Neural cell (in vitro differentiated cells): ENCODE results near the gene ELMO1. TPM values are rescaled to one million over a fixed set of nuclear protein-coding genes. Genes with fewer than 3 reads are reported as not detected.

ENCODE experiments used
- H2AFZ ChIP-seq: fragments of 200-600, 300-800 bp; sonication (generic), shearing (Covaris generic); 2 replicates; pipeline ENCODE4 v1.6.0; 2014; ENCODE audit warnings: low read depth, mild to moderate bottlenecking, antibody characterized with exemption, low read length, moderate library complexity
- H3F3A ChIP-seq: fragments of 200-600 bp; shearing (Covaris generic); 2 replicates; pipeline ENCODE4 v1.6.1; 2016; ENCODE audit warnings: mild to moderate bottlenecking, moderate library complexity, mixed read lengths, antibody characterized with exemption, low read length; ENCODE audit not compliant: insufficient read depth, poor library complexity, severe bottlenecking
- H3K27ac ChIP-seq: fragments of 200-600, 300-800 bp; sonication (generic), shearing (Covaris generic); 2 replicates; pipeline ENCODE4 v1.5.1; 2014; ENCODE audit warnings: mild to moderate bottlenecking, low read length, moderate library complexity
- H3K27me3 ChIP-seq: fragments of 300-800, 200-600 bp; sonication (generic), shearing (Covaris generic); 2 replicates; pipeline ENCODE4 v1.6.0; 2014; ENCODE audit warnings: mild to moderate bottlenecking, low read depth, low read length, moderate library complexity; ENCODE audit not compliant: insufficient read depth
- H3K36me3 ChIP-seq: fragments of 300-800, 200-600 bp; sonication (generic), shearing (Covaris generic); 2 replicates; pipeline ENCODE4 v1.5.1; 2014; ENCODE audit warnings: mild to moderate bottlenecking, antibody characterized with exemption, low read length, moderate library complexity; ENCODE audit not compliant: insufficient read depth
- H3K4me2 ChIP-seq: fragments of 300-800, 200-600 bp; sonication (generic), shearing (Covaris generic); 2 replicates; pipeline ENCODE4 v1.6.0; 2014; ENCODE audit warnings: mild to moderate bottlenecking, low read length
- H3K4me3 ChIP-seq: fragments of 300-800, 200-600 bp; sonication (generic), shearing (Covaris generic); 2 replicates; pipeline ENCODE4 v1.5.1; 2014; ENCODE audit warnings: mild to moderate bottlenecking, low read length, moderate library complexity
- H3K79me2 ChIP-seq: fragments of 200-600 bp; shearing (Covaris generic); replicated peaks from 2 replicates; pipeline ENCODE4 v1.6.0; 2014; ENCODE audit warnings: mild to moderate bottlenecking, low read length, moderate library complexity; ENCODE audit not compliant: insufficient read depth
- H3K9ac ChIP-seq: fragments of 300-800, 200-600 bp; sonication (generic), shearing (Covaris generic); 2 replicates; pipeline ENCODE4 v1.6.1; 2016; ENCODE audit warnings: mild to moderate bottlenecking, low read length, mixed read lengths
- H3K9me2 ChIP-seq: fragments of 200-600 bp; shearing (Covaris generic); 2 replicates; pipeline ENCODE4 v1.6.1; 2016; ENCODE audit warnings: mild to moderate bottlenecking, low read length, mixed read lengths; ENCODE audit not compliant: insufficient read depth
- H3K9me3 ChIP-seq: fragments of 200-600, 300-800 bp; sonication (generic), shearing (Covaris generic); 2 replicates; pipeline ENCODE4 v1.6.1; 2016; ENCODE audit warnings: mild to moderate bottlenecking, mixed run types, low read length, moderate library complexity, mixed read lengths
- H4K20me1 ChIP-seq: fragments of 200-600 bp; shearing (Covaris generic); 2 replicates; pipeline ENCODE4 v1.6.1; 2016; ENCODE audit warnings: mild to moderate bottlenecking, mixed run types; ENCODE audit not compliant: insufficient read depth
- EP300 ChIP-seq: fragments of 450-650 bp; conservative IDR thresholded peaks from 2 replicates; pipeline ENCODE4 v1.6.1; 2014; ENCODE audit warnings: antibody characterized with exemption, mild to moderate bottlenecking, moderate library complexity; ENCODE audit not compliant: poor library complexity, severe bottlenecking
- EZH2 ChIP-seq: fragments of 200-600, 300-800 bp; shearing (Covaris generic), sonication (generic); IDR thresholded peaks from 2 replicates; pipeline ENCODE4 v1.6.1; 2014; ENCODE audit warnings: antibody characterized with exemption, low read length, borderline replicate concordance, mild to moderate bottlenecking; ENCODE audit not compliant: insufficient read depth, poor library complexity, severe bottlenecking
- MXI1 ChIP-seq: fragments of 450-650 bp; conservative IDR thresholded peaks from 2 replicates; pipeline ENCODE4 v1.6.1; 2014; ENCODE audit warnings: antibody characterized with exemption, mild to moderate bottlenecking; ENCODE audit not compliant: poor library complexity, severe bottlenecking
- POLR2AphosphoS5 ChIP-seq: IDR thresholded peaks from 2 replicates; pipeline ENCODE4 v1.6.1; 2012
- RAD21 ChIP-seq: fragments of 450-650 bp; conservative IDR thresholded peaks from 2 replicates; pipeline ENCODE4 v1.6.1; 2014; ENCODE audit warnings: antibody characterized with exemption, mild to moderate bottlenecking, moderate library complexity
- REST ChIP-seq: IDR thresholded peaks from 2 replicates; pipeline ENCODE4 v1.6.1; 2012; ENCODE audit warnings: borderline replicate concordance
- SMC3 ChIP-seq: fragments of 450-650 bp; conservative IDR thresholded peaks from 2 replicates; pipeline ENCODE4 v1.6.1; 2014; ENCODE audit warnings: antibody characterized with exemption, mild to moderate bottlenecking, moderate library complexity; ENCODE audit not compliant: poor library complexity
- TAF1 ChIP-seq: IDR thresholded peaks from 2 replicates; pipeline ENCODE4 v1.6.1; 2012; ENCODE audit warnings: low read depth
- polyA plus RNA-seq: library from polyadenylated mRNA; depleted of rRNA; stranded (reverse); fragments of >200 nt; gene quantifications from 2 replicates; pipeline ENCODE4 v1.2.3, GENCODE V29; 2014
- TF ChIP-seq, protein P1 (sequence below): fragments of 450-650 bp; IDR thresholded peaks from 2 replicates; pipeline ENCODE4 v1.5.1; 2014; ENCODE audit warnings: antibody characterized with exemption, mild to moderate bottlenecking, moderate library complexity; ENCODE audit not compliant: poor library complexity, severe bottlenecking

Gene ELMO1
- polyA plus RNA-seq, 1 donor from 2014 or later = 12.2 TPM

- H3K79me2 ChIP-seq = no peaks in the 10 kb centered on the region
- H3K27me3 ChIP-seq = no peaks in the 10 kb centered on the region
- H3K9me3 ChIP-seq = no peaks in the 10 kb centered on the region
- H3K9me2 ChIP-seq = no peaks in the 10 kb centered on the region
- no peaks in the 10 kb centered on the region for H3K36me3 ChIP-seq
- TF ChIP-seq EZH2 (no peak), RAD21 (no peak), POLR2AphosphoS5 (no peak), SMC3 (no peak), EP300 (no peak), TAF1 (no peak), MXI1 (no peak), REST (no peak)
- TF ChIP-seq, protein P1, sequence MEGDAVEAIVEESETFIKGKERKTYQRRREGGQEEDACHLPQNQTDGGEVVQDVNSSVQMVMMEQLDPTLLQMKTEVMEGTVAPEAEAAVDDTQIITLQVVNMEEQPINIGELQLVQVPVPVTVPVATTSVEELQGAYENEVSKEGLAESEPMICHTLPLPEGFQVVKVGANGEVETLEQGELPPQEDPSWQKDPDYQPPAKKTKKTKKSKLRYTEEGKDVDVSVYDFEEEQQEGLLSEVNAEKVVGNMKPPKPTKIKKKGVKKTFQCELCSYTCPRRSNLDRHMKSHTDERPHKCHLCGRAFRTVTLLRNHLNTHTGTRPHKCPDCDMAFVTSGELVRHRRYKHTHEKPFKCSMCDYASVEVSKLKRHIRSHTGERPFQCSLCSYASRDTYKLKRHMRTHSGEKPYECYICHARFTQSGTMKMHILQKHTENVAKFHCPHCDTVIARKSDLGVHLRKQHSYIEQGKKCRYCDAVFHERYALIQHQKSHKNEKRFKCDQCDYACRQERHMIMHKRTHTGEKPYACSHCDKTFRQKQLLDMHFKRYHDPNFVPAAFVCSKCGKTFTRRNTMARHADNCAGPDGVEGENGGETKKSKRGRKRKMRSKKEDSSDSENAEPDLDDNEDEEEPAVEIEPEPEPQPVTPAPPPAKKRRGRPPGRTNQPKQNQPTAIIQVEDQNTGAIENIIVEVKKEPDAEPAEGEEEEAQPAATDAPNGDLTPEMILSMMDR = no peak
- no peaks in the 10 kb centered on the region for H4K20me1 ChIP-seq
- no peak overlapping the region for H3K9ac ChIP-seq
- H3F3A ChIP-seq = no peaks in the 10 kb centered on the region
- H3K4me3 ChIP-seq = no peak overlapping the region
- no peak overlapping the region for H2AFZ ChIP-seq
- no peak overlapping the region for H3K4me2 ChIP-seq
- no peak overlapping the region for H3K27ac ChIP-seq
These were observed 396.0 kb downstream of the ELMO1 start for GRCh38 chr7:37052705-37053104.

- Histone ChIP-seq H3K27me3 (no peaks in the 10 kb centered on the region), H3K4me2 (no peak overlapping the region), H3K79me2 (no peaks in the 10 kb centered on the region), H3K9me2 (no peaks in the 10 kb centered on the region), H3K4me3 (no peak overlapping the region), H3K27ac (no peak overlapping the region), H3F3A (no peaks in the 10 kb centered on the region), H2AFZ (no peak overlapping the region), H4K20me1 (no peaks in the 10 kb centered on the region), H3K9ac (no peak overlapping the region), H3K9me3 (no peaks in the 10 kb centered on the region), H3K36me3 (no peaks in the 10 kb centered on the region)
- TF ChIP-seq EZH2 (no peak), SMC3 (no peak), POLR2AphosphoS5 (no peak)
These were observed 397.9 kb downstream of the ELMO1 start for GRCh38 chr7:37050801-37051200.

- H4K20me1 ChIP-seq = no peaks in the 10 kb centered on the region
- no peak overlapping the region for H3K27ac ChIP-seq
- no peaks in the 10 kb centered on the region for H3K9me3 ChIP-seq
- H3K4me3 ChIP-seq = no peak overlapping the region
- no peak overlapping the region for H3K4me2 ChIP-seq
- H3K36me3 ChIP-seq = no peaks in the 10 kb centered on the region
- no peaks in the 10 kb centered on the region for H3K27me3 ChIP-seq
- no peak overlapping the region for H2AFZ ChIP-seq
- no peaks in the 10 kb centered on the region for H3F3A ChIP-seq
- no peak overlapping the region for H3K9ac ChIP-seq
- H3K79me2 ChIP-seq = no peaks in the 10 kb centered on the region
- TF ChIP-seq EP300 (no peak), EZH2 (no peak), RAD21 (no peak), SMC3 (no peak), TAF1 (no peak), REST (no peak), POLR2AphosphoS5 (no peak), MXI1 (no peak)
- TF ChIP-seq, protein P1 = no peak
- H3K9me2 ChIP-seq = no peaks in the 10 kb centered on the region
These were observed 400.0 kb downstream of the ELMO1 start for GRCh38 chr7:37048674-37049073.
